Inferior parietal cortex (tissue), 1 donor: ENCODE results near the gene DAZL.

Experiments
- DNase-seq: peaks from one replicate; pipeline ENCODE4 v3.0.0-alpha.2; 2016; ENCODE audit errors: extremely low spot score

The DAZL gene

DNA sequence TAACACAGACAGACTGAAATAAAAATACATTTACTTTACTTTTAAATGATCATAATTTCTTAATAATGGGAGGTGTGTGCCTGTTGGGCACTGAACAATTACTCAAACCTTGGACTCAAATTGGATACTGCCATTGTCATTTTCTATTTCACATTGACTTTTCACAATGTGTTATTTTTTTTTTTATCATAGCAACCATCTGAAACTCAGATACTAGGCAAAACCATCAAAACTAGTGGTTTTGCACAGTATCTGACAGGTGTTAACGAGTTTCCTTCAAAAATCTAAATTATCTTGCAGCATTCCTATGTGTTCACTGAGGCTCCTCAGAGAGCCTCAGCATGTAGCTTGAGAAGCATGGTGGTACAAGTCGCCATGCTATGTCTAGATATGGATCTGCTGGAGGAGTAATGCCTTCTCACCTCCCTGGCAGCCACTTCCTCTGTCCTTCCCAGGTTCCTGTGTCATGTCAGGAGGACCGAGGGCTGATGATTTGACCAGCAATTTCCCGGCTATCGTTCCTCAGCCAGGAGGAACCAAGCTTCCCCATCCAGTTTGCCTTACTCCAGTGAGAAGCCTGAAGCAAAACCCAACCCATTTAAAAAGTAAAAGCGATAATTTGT, 61.9 kb downstream of the DAZL start:
- no peak for DNase-seq

DNA sequence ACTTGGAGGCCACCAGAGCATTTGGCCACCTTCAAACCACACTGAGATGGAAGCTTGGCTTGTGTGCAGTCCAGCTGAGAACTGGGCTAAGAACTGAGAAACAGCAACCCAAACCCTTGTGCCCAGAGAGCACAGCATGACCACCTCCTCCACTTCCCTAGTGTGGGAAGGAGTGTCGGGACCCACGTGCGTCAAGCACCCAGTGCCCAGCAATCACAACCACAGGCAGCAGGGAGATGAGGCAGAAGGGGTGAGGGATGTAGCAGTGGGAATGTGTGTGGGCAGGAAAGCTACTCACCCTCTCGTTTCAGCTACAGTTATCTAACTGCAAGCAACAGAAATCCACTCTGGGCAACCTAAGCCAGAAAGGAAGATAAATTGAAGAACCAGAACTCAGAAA, 66.7 kb downstream of the DAZL start:
- no peak for DNase-seq

DNA sequence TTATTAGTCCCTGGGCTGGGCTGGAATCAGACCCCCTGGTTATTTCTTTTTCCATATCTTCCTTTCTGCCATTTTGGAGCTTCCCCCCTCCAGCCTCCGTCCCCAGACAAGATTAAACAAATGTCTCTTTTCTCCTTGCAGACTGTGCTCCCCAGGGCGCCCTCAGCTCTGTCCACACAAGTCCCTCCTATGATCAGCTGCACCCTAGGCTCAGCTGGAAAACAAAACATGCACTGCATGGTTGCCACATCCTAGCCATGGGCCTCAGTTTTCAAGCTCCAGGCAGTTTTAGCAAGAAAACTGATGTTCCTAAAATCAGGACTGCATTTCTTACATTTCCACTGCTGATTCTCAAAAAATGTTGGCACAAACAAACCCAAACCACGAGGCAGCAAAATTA, 68.2 kb downstream of the DAZL start:
- no peak for DNase-seq
